SK-N-SH treated with all-trans-retinoic acid at 6 μM for 48 hours (cell line): ENCODE results near the gene FOXRED2.

Experiments used
- ATAC-seq: fragments of 200-7000 bp; cut with Tn5 transposase; 3 replicates; pipeline ENCODE4 v1.9.1; 2020; ENCODE audit warnings: mild to moderate bottlenecking, moderate library complexity
- ARNTL ChIP-seq: fragments of 450-650 bp; formaldehyde crosslinking; IDR thresholded peaks from 2 replicates; pipeline ENCODE4 v1.5.0; 2020; ENCODE audit warnings: low read depth, mild to moderate bottlenecking, moderate library complexity, borderline replicate concordance
- BACH2 ChIP-seq: fragments of 250-450 bp; sonication (Bioruptor Pico); IDR thresholded peaks from 2 replicates; pipeline ENCODE4 v1.9.0; 2021; ENCODE audit warnings: mild to moderate bottlenecking, borderline replicate concordance
- CREB5 ChIP-seq: fragments of 250-450 bp; sonication (Bioruptor Pico); IDR thresholded peaks from 2 replicates; pipeline ENCODE4 v1.5.1; 2020; ENCODE audit warnings: low read depth, mild to moderate bottlenecking, moderate library complexity
- CSDC2 ChIP-seq: fragments of 250-450 bp; sonication (Bioruptor Pico); IDR thresholded peaks from 2 replicates; pipeline ENCODE4 v1.5.0; 2020; ENCODE audit warnings: mild to moderate bottlenecking, moderate library complexity
- CSRNP3 ChIP-seq: fragments of 250-450 bp; sonication (Bioruptor Pico); IDR thresholded peaks from 2 replicates; pipeline ENCODE4 v1.5.1; 2021; ENCODE audit warnings: mild to moderate bottlenecking, moderate library complexity
- GLIS3 ChIP-seq: fragments of 250-450 bp; sonication (Bioruptor Pico); IDR thresholded peaks from 2 replicates; pipeline ENCODE4 v1.5.0; 2020; ENCODE audit warnings: mild to moderate bottlenecking, moderate library complexity
- OSR1 ChIP-seq: fragments of 250-450 bp; sonication (Bioruptor Pico); IDR thresholded peaks from 2 replicates; pipeline ENCODE4 v1.8.0; 2022; ENCODE audit warnings: moderate library complexity, mild to moderate bottlenecking, inconsistent platforms
- RARB ChIP-seq: fragments of 250-450 bp; sonication (Bioruptor Pico); IDR thresholded peaks from 2 replicates; pipeline ENCODE4 v1.8.0; 2021; ENCODE audit warnings: mild to moderate bottlenecking, moderate library complexity
- SNAI2 ChIP-seq: fragments of 250-450 bp; sonication (Bioruptor Pico); IDR thresholded peaks from 2 replicates; pipeline ENCODE4 v1.5.0; 2020; ENCODE audit warnings: mild to moderate bottlenecking, moderate library complexity
- TOX ChIP-seq: fragments of 250-450 bp; sonication (Bioruptor Pico); IDR thresholded peaks from 2 replicates; pipeline ENCODE4 v1.8.0; 2021; ENCODE audit warnings: mild to moderate bottlenecking, moderate library complexity, borderline replicate concordance
- TSHZ2 ChIP-seq: fragments of 250-450 bp; sonication (Bioruptor Pico); IDR thresholded peaks from 2 replicates; pipeline ENCODE4 v1.5.0; 2020; ENCODE audit warnings: mild to moderate bottlenecking, moderate library complexity
- ZFP3 ChIP-seq: fragments of 250-450 bp; sonication (Bioruptor Pico); IDR thresholded peaks from 2 replicates; pipeline ENCODE4 v1.5.0; 2020; ENCODE audit warnings: mild to moderate bottlenecking, moderate library complexity
- ZNF565 ChIP-seq: fragments of 450-650 bp; formaldehyde crosslinking; conservative IDR thresholded peaks from 2 replicates; pipeline ENCODE4 v1.5.0; 2020; ENCODE audit warnings: low read depth, mild to moderate bottlenecking, moderate library complexity
- ZNF70 ChIP-seq: fragments of 450-650 bp; formaldehyde crosslinking; IDR thresholded peaks from 2 replicates; pipeline ENCODE4 v1.5.0; 2020; ENCODE audit warnings: mild to moderate bottlenecking, moderate library complexity
- TF ChIP-seq, protein P1 (sequence below): fragments of 250-450 bp; sonication (Bioruptor Pico); IDR thresholded peaks from 2 replicates; pipeline ENCODE4 v1.8.0; 2021; ENCODE audit warnings: low read depth, mild to moderate bottlenecking, moderate library complexity, borderline replicate concordance
- TF ChIP-seq, protein P2 (sequence below): fragments of 250-450 bp; sonication (Bioruptor Pico); IDR thresholded peaks from 2 replicates; pipeline ENCODE4 v1.8.0; 2020; ENCODE audit warnings: mild to moderate bottlenecking, moderate library complexity, borderline replicate concordance

FOXRED2 gene

DNA sequence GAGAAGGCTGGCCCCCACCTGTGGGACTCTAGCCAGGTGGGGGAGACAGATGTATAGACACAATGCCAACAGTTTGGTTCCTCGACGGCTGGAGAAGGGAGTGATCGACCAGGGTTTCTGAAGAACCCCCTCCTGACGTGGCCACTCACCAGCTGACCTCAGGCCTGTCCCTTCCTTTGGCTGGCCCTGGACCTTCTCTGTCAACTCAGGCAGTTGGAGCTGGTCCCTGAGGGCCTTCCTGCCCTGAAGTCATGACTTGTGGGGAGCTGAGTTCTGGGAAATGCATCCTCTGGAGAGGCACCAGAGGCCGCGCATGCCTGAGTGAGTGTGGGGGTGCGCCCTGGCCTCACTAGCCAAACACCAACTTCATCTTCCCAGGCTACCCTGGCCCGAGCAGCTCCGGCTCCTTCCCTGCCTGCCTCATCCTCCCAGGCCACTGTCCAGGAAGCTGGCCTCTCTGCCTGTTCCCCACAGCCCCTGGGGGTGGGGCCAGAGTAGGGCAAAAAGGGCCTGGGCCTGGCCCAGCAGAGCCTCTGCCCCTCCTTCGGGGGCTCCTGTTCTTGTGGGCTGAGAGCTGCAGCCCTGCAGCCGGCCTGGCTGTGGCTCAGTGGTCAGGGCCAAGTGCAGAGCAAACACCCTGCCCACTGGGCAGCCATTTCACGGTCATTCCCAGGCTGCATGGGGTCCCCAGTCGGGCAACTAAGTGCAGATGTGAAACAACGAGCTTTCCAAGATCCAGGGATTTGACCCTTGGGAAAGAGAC is 49.0 kb downstream of the FOXRED2 start:
- no peak for ATAC-seq
- TF ChIP-seq TOX (CRISPR knock-in tag) (no peak), CREB5 (CRISPR knock-in tag) (no peak), ARNTL (CRISPR knock-in tag) (no peak), GLIS3 (no peak), RARB (CRISPR knock-in tag) (no peak), CSDC2 (no peak)
- TF ChIP-seq, protein P1, sequence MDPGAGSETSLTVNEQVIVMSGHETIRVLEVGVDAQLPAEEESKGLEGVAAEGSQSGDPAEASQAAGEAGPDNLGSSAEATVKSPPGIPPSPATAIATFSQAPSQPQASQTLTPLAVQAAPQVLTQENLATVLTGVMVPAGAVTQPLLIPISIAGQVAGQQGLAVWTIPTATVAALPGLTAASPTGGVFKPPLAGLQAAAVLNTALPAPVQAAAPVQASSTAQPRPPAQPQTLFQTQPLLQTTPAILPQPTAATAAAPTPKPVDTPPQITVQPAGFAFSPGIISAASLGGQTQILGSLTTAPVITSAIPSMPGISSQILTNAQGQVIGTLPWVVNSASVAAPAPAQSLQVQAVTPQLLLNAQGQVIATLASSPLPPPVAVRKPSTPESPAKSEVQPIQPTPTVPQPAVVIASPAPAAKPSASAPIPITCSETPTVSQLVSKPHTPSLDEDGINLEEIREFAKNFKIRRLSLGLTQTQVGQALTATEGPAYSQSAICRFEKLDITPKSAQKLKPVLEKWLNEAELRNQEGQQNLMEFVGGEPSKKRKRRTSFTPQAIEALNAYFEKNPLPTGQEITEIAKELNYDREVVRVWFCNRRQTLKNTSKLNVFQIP (CRISPR knock-in tag): no peak
- TF ChIP-seq, all 23 proteins: peak for 0

DNA sequence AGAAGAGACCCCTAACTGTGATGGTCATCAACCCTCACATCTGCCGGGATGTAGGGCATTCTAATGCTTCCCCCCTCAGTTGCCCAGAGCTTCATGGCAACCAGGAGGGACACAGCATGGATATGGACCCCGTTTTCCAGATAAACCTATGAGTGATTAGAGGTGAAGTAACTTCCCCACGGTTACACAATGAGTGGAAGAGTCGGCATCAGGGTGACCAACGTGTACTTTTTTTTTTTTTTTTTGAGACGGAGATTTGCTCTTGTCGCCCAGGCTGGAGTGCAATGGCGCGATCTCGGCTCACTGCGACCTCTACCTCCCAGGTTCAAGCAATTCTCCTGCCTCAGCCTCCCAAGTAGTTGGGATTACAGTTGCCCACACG is 50.4 kb downstream of the FOXRED2 start:
- no peak for ATAC-seq
- TF ChIP-seq SNAI2 (no peak), OSR1 (CRISPR knock-in tag) (no peak), ZNF70 (CRISPR knock-in tag) (no peak), ZNF565 (CRISPR knock-in tag) (no peak), BACH2 (no peak), TSHZ2 (no peak), RARB (CRISPR knock-in tag) (no peak), CSRNP3 (CRISPR knock-in tag) (no peak), GLIS3 (no peak), ARNTL (CRISPR knock-in tag) (no peak), ZFP3 (no peak), CSDC2 (no peak)
- TF ChIP-seq, protein P2, sequence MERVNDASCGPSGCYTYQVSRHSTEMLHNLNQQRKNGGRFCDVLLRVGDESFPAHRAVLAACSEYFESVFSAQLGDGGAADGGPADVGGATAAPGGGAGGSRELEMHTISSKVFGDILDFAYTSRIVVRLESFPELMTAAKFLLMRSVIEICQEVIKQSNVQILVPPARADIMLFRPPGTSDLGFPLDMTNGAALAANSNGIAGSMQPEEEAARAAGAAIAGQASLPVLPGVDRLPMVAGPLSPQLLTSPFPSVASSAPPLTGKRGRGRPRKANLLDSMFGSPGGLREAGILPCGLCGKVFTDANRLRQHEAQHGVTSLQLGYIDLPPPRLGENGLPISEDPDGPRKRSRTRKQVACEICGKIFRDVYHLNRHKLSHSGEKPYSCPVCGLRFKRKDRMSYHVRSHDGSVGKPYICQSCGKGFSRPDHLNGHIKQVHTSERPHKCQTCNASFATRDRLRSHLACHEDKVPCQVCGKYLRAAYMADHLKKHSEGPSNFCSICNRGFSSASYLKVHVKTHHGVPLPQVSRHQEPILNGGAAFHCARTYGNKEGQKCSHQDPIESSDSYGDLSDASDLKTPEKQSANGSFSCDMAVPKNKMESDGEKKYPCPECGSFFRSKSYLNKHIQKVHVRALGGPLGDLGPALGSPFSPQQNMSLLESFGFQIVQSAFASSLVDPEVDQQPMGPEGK (CRISPR knock-in tag): no peak
- TF ChIP-seq, protein P1 (CRISPR knock-in tag): no peak
